ENCODE data around the gene ABL1. TPM values are rescaled to one million over a fixed set of nuclear protein-coding genes. Genes with fewer than 3 reads are reported as not detected.

The ABL1 gene
- total RNA-seq, 1 experiment from 2014 or later: 9.9 TPM

DNA sequence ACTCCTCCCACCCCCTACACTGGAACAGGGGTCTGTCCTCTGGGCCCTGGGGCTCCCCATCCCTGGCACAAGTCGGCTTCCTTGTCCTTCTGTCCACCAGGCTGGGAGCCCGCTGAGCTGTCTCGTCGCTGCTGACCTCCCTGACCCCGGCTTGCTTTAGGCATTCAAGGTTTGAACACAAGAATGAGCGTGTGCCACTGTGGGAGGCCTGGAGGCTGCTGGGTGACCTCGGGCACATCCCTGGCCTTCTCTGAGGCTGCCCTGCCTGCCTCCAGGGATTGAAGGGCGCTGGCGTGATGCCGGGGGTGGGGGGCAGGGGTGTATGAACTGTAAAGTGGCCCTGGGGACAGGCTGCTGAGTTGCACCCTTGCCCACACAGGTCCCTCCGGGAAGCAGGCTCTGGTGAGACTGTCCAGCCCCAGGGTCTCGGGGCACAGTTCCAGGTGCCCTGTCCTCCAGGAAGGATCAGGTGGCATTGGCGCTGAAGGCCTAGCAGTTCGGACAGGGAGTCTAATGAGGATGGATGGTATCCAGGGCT, 85.8 kb downstream of the ABL1 start:
- Histone ChIP-seq H3K9ac (ENCODE audit: low read length) (no peak overlapping the region), H3K4me3 (ENCODE audit: low read length) (no peak overlapping the region), H3K9me2 (replicated peaks; ENCODE audit: insufficient read depth, low read length) (no peaks in the 10 kb centered on the region), H3K79me2 (ENCODE audit: low read length) (no peaks in the 10 kb centered on the region), H3K4me2 (ENCODE audit: low read depth, low read length, poor library complexity, severe bottlenecking) (no peak overlapping the region), H3K4me1 (ENCODE audit: low read length) (no peaks in the 10 kb centered on the region), H2AFZ (ENCODE audit: low read length) (no peak overlapping the region), H3K9me3 (ENCODE audit: low read length) (no peaks in the 10 kb centered on the region), H4K20me1 (ENCODE audit: insufficient read depth, low read depth, low read length) (no peaks in the 10 kb centered on the region), H3K27ac (ENCODE audit: low read length) (no peak overlapping the region), H3K36me3 (ENCODE audit: insufficient read depth, low read length) (no peaks in the 10 kb centered on the region), H3K27me3 (ENCODE audit: low read length) (no peaks in the 10 kb centered on the region)
- DNase-seq: no peak

GRCh38 chr9:130921300-130921988, 86.4 kb downstream of the ABL1 start:
- H3K27ac ChIP-seq (ENCODE audit: low read length): no peak overlapping the region
- H3K9ac ChIP-seq (ENCODE audit: low read length): no peak overlapping the region
- DNase-seq: no peak
- no peaks in the 10 kb centered on the region for H3K79me2 ChIP-seq (ENCODE audit: low read length)
- H4K20me1 ChIP-seq (ENCODE audit: insufficient read depth, low read depth, low read length): no peaks in the 10 kb centered on the region
- no peaks in the 10 kb centered on the region for H3K4me1 ChIP-seq (ENCODE audit: low read length)
- no peak overlapping the region for H3K4me3 ChIP-seq (ENCODE audit: low read length)
- no peak overlapping the region for H2AFZ ChIP-seq (ENCODE audit: low read length)
- H3K27me3 ChIP-seq (ENCODE audit: low read length): no peaks in the 10 kb centered on the region
- no peaks in the 10 kb centered on the region for H3K36me3 ChIP-seq (ENCODE audit: insufficient read depth, low read length)
- no peak overlapping the region for H3K4me2 ChIP-seq (ENCODE audit: low read depth, low read length, poor library complexity, severe bottlenecking)
- H3K9me2 ChIP-seq (replicated peaks; ENCODE audit: insufficient read depth, low read length): no peaks in the 10 kb centered on the region
- H3K9me3 ChIP-seq (ENCODE audit: low read length): no peaks in the 10 kb centered on the region

DNA sequence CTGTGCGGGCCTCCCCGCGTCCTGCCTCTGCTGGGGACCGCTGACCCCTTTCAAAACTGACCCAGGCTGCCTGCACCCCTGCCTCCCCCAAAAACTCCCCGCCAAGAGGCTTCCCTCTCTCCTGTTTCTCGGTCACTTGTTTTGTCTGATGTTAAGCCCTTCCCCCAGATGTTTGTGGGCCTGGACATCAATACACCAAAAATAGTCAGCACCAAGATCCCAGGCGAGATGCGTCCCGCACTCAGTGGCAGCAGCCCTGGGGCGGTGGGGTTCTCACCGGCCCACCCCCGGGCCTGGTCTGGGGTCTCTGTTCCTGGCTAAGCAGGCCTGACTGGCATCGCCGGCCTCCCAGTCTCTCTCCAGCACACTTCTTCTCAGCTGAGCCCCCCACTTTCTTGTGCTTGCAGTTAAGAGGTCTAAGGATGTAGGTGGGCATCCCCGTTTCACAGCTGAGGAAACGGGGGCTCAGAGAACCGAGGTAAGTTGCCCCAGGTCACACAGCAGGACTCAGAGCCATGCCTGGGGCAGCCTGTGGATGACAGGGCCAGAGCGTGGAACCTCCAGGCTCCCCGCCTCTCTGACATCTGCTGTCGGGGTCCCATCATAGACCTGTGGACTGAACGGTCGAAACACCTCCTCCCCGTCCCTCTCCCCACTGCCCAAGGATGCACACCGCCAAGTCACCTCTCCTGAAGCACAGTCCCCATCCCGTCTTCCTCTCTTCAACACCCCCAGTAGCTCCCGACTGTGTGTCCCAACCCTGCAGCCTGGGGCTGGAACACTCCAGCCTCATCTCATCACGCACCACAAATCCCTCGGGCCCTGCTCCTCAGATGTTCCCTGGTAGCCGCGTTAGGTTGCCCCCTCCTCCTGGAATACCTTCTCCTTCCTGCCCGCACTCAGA, 87.2 kb downstream of the ABL1 start:
- DNase-seq: no peak
- Histone ChIP-seq H3K9ac (ENCODE audit: low read length) (no peak overlapping the region), H3K27me3 (ENCODE audit: low read length) (no peaks in the 10 kb centered on the region), H3K27ac (ENCODE audit: low read length) (no peak overlapping the region), H3K9me3 (ENCODE audit: low read length) (no peaks in the 10 kb centered on the region), H3K4me1 (ENCODE audit: low read length) (no peaks in the 10 kb centered on the region), H3K36me3 (ENCODE audit: insufficient read depth, low read length) (no peaks in the 10 kb centered on the region), H3K79me2 (ENCODE audit: low read length) (no peaks in the 10 kb centered on the region), H3K4me3 (ENCODE audit: low read length) (no peak overlapping the region), H3K4me2 (ENCODE audit: low read depth, low read length, poor library complexity, severe bottlenecking) (no peak overlapping the region), H4K20me1 (ENCODE audit: insufficient read depth, low read depth, low read length) (no peaks in the 10 kb centered on the region), H3K9me2 (replicated peaks; ENCODE audit: insufficient read depth, low read length) (no peaks in the 10 kb centered on the region), H2AFZ (ENCODE audit: low read length) (no peak overlapping the region)

- no peak for DNase-seq
- Histone ChIP-seq H3K27ac (ENCODE audit: low read length) (no peak overlapping the region), H2AFZ (ENCODE audit: low read length) (no peak overlapping the region), H3K36me3 (ENCODE audit: insufficient read depth, low read length) (no peaks in the 10 kb centered on the region), H4K20me1 (ENCODE audit: insufficient read depth, low read depth, low read length) (no peaks in the 10 kb centered on the region), H3K4me2 (ENCODE audit: low read depth, low read length, poor library complexity, severe bottlenecking) (no peak overlapping the region), H3K79me2 (ENCODE audit: low read length) (no peaks in the 10 kb centered on the region), H3K9me3 (ENCODE audit: low read length) (no peaks in the 10 kb centered on the region), H3K9me2 (replicated peaks; ENCODE audit: insufficient read depth, low read length) (no peaks in the 10 kb centered on the region), H3K4me3 (ENCODE audit: low read length) (no peak overlapping the region), H3K27me3 (ENCODE audit: low read length) (no peaks in the 10 kb centered on the region), H3K4me1 (ENCODE audit: low read length) (no peaks in the 10 kb centered on the region; the same call in 1 of the 2 replicates), H3K9ac (ENCODE audit: low read length) (no peak overlapping the region)
Measured at GRCh38 chr9:130922893-130923610, 88.0 kb downstream of the ABL1 start.

GRCh38 chr9:130923611-130924447, 88.8 kb downstream of the ABL1 start:
- H3K79me2 ChIP-seq (ENCODE audit: low read length): no peaks in the 10 kb centered on the region
- H3K4me3 ChIP-seq (ENCODE audit: low read length): no peak overlapping the region
- H3K9ac ChIP-seq (ENCODE audit: low read length): no peak overlapping the region
- no peak overlapping the region for H2AFZ ChIP-seq (ENCODE audit: low read length)
- H3K4me1 ChIP-seq (ENCODE audit: low read length): no peaks in the 10 kb centered on the region; the same call in 1 of the 2 replicates
- H3K27ac ChIP-seq (ENCODE audit: low read length): no peak overlapping the region
- H3K36me3 ChIP-seq (ENCODE audit: insufficient read depth, low read length): no peaks in the 10 kb centered on the region
- H3K4me2 ChIP-seq (ENCODE audit: low read depth, low read length, poor library complexity, severe bottlenecking): no peak overlapping the region
- DNase-seq: no peak
- no peaks in the 10 kb centered on the region for H3K27me3 ChIP-seq (ENCODE audit: low read length)
- no peaks in the 10 kb centered on the region for H3K9me2 ChIP-seq (replicated peaks; ENCODE audit: insufficient read depth, low read length)
- H3K9me3 ChIP-seq (ENCODE audit: low read length): no peaks in the 10 kb centered on the region
- no peaks in the 10 kb centered on the region for H4K20me1 ChIP-seq (ENCODE audit: insufficient read depth, low read depth, low read length)

DNA sequence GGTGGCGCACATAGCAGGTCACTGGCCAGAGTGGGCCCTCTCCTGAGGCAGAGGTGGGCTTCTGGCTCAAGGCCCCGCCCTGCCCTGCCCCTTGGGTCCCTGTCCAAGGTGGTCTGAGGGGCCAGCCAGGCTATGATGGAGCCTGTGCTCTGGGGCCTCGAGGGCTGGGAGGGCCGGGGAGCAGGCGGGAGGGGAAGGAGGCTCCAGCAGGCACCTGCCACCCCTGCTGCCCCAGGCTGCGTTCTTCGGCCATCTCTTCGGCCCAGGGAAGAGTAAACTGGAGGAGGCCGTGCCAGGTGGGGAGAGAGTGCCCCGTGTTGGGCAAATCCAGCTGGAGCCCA, 89.4 kb downstream of the ABL1 start:
- Histone ChIP-seq H3K79me2 (ENCODE audit: low read length) (no peaks in the 10 kb centered on the region), H4K20me1 (ENCODE audit: insufficient read depth, low read depth, low read length) (no peaks in the 10 kb centered on the region), H3K4me3 (ENCODE audit: low read length) (no peak overlapping the region), H3K27me3 (ENCODE audit: low read length) (no peaks in the 10 kb centered on the region), H3K27ac (ENCODE audit: low read length) (no peak overlapping the region), H2AFZ (ENCODE audit: low read length) (no peak overlapping the region), H3K9me3 (ENCODE audit: low read length) (no peaks in the 10 kb centered on the region), H3K36me3 (ENCODE audit: insufficient read depth, low read length) (no peaks in the 10 kb centered on the region), H3K9ac (ENCODE audit: low read length) (no peak overlapping the region), H3K4me2 (ENCODE audit: low read depth, low read length, poor library complexity, severe bottlenecking) (no peak overlapping the region), H3K4me1 (ENCODE audit: low read length) (no peaks in the 10 kb centered on the region; the same call in 1 of the 2 replicates), H3K9me2 (replicated peaks; ENCODE audit: insufficient read depth, low read length) (no peaks in the 10 kb centered on the region)
- DNase-seq: no peak

GRCh38 chr9:130925050-130925678, 90.1 kb downstream of the ABL1 start:
- Histone ChIP-seq H3K27ac (ENCODE audit: low read length) (no peak overlapping the region), H3K27me3 (ENCODE audit: low read length) (no peaks in the 10 kb centered on the region), H3K4me2 (ENCODE audit: low read depth, low read length, poor library complexity, severe bottlenecking) (no peak overlapping the region), H3K9me3 (ENCODE audit: low read length) (no peaks in the 10 kb centered on the region), H3K79me2 (ENCODE audit: low read length) (no peaks in the 10 kb centered on the region), H2AFZ (ENCODE audit: low read length) (no peak overlapping the region), H3K4me1 (ENCODE audit: low read length) (no peaks in the 10 kb centered on the region; the same call in 1 of the 2 replicates), H3K36me3 (ENCODE audit: insufficient read depth, low read length) (no peaks in the 10 kb centered on the region), H4K20me1 (ENCODE audit: insufficient read depth, low read depth, low read length) (no peaks in the 10 kb centered on the region), H3K4me3 (ENCODE audit: low read length) (no peak overlapping the region), H3K9me2 (replicated peaks; ENCODE audit: insufficient read depth, low read length) (no peaks in the 10 kb centered on the region), H3K9ac (ENCODE audit: low read length) (no peak overlapping the region)
- DNase-seq: no peak
